K562 (cell line): ENCODE results near the gene SIGLEC6. TPM values are rescaled to one million over a fixed set of nuclear protein-coding genes. Genes with fewer than 3 reads are reported as not detected.

ENCODE experiments used
- CBX1 ChIP-seq: sonication (generic); IDR thresholded peaks from 2 replicates; pipeline ENCODE4 v1.6.1; 2016; ENCODE audit warnings: antibody characterized with exemption, low read depth, mild to moderate bottlenecking
- CCAR2 ChIP-seq: fragments of 200-400 bp; formaldehyde crosslinking; IDR thresholded peaks from 2 replicates; pipeline ENCODE4 v1.6.1; 2017; ENCODE audit warnings: mild to moderate bottlenecking, low read depth, low read length
- CREBBP ChIP-seq: IDR thresholded peaks from one replicate; pipeline ENCODE4 v1.6.1; 2012; ENCODE audit warnings: low read depth, mild to moderate bottlenecking, control low read depth, inconsistent platforms, low read length
- E4F1 ChIP-seq: fragments of 250-450 bp; sonication (Bioruptor Pico); IDR thresholded peaks from 2 replicates; pipeline ENCODE4 v1.5.0; 2021; ENCODE audit warnings: mild to moderate bottlenecking, borderline replicate concordance
- EHMT2 ChIP-seq: fragments of 450-650 bp; IDR thresholded peaks from 2 replicates; pipeline ENCODE4 v1.6.1; 2018; ENCODE audit warnings: antibody characterized with exemption
- HLTF ChIP-seq: fragments of 450-650 bp; IDR thresholded peaks from 2 replicates; pipeline ENCODE4 v1.6.1; 2016
- HMBOX1 ChIP-seq: sonication (generic); IDR thresholded peaks from 2 replicates; pipeline ENCODE4 v1.6.1; 2016
- HNRNPUL1 ChIP-seq: fragments of 200-400 bp; formaldehyde crosslinking; IDR thresholded peaks from 2 replicates; pipeline ENCODE4 v1.6.1; 2017; ENCODE audit warnings: low read length
- MIER1 ChIP-seq: fragments of 450-650 bp; IDR thresholded peaks from 2 replicates; pipeline ENCODE4 v1.6.1; 2016; ENCODE audit warnings: antibody characterized with exemption, mild to moderate bottlenecking, low read depth
- NFXL1 ChIP-seq: fragments of 450-650 bp; formaldehyde crosslinking; IDR thresholded peaks from 2 replicates; pipeline ENCODE4 v1.4.0; 2021; ENCODE audit warnings: mild to moderate bottlenecking
- NFYB ChIP-seq: IDR thresholded peaks from 2 replicates; pipeline ENCODE4 v1.6.1; 2011; ENCODE audit warnings: mild to moderate bottlenecking, moderate library complexity; ENCODE audit not compliant: insufficient read length; ENCODE audit errors: extremely low read depth
- NR2C2 ChIP-seq, 2 experiments: fragments of 200-800 bp in 1 of 2; sonication (Bioruptor generic) in 1 of 2; sonication (generic) in 1 of 2; formaldehyde crosslinking in 1 of 2; IDR thresholded peaks; 2 replicates each; pipeline versions ENCODE4 v1.6.1 to v1.8.0; 2016 to 2022; ENCODE audit warnings: mild to moderate bottlenecking in 1 of 2, missing compliant biosample characterization in 1 of 2, missing genetic modification characterization in 1 of 2, missing genetic modification reagents in 1 of 2
- NR3C1 ChIP-seq: sonication (generic); formaldehyde crosslinking; IDR thresholded peaks from 2 replicates; pipeline ENCODE4 v1.8.1; 2022; ENCODE audit warnings: missing genetic modification reagents
- RAD21 ChIP-seq, 2 experiments: fragments of 250-450 bp in 1 of 2; fragments of 450-650 bp in 1 of 2; sonication (Bioruptor Pico) in 1 of 2; formaldehyde crosslinking in 1 of 2; IDR thresholded peaks in 1 of 2; conservative IDR thresholded peaks in 1 of 2; 2 replicates each; pipeline versions ENCODE4 v1.4.0 to v1.8.0; 2020 to 2022; ENCODE audit warnings: mild to moderate bottlenecking in 2 of 2, moderate library complexity in 1 of 2
- RBM17 ChIP-seq: fragments of 200-400 bp; formaldehyde crosslinking; IDR thresholded peaks from 2 replicates; pipeline ENCODE4 v1.6.1; 2017; ENCODE audit warnings: low read depth, mild to moderate bottlenecking, low read length, borderline replicate concordance
- RHOXF2B ChIP-seq: fragments of 250-450 bp; sonication (Bioruptor Pico); conservative IDR thresholded peaks from 2 replicates; pipeline ENCODE4 v1.5.1; 2021
- TBP ChIP-seq: optimal IDR thresholded peaks from 2 replicates; pipeline ENCODE3; 2011; ENCODE audit warnings: low read depth, low read length, improper control_type of control experiment
- ZFP30 ChIP-seq: fragments of 250-450 bp; sonication (Bioruptor Pico); IDR thresholded peaks from 2 replicates; pipeline ENCODE4 v1.8.0; 2022; ENCODE audit warnings: moderate library complexity, mild to moderate bottlenecking, inconsistent platforms, borderline replicate concordance
- ZNF174 ChIP-seq: fragments of 250-450 bp; sonication (Bioruptor Pico); IDR thresholded peaks from 2 replicates; pipeline ENCODE4 v1.4.0; 2020; ENCODE audit warnings: mild to moderate bottlenecking
- ZNF184 ChIP-seq: sonication (generic); formaldehyde crosslinking; IDR thresholded peaks from 2 replicates; pipeline ENCODE4 v1.5.0; 2020; ENCODE audit warnings: missing genetic modification reagents
- ZNF445 ChIP-seq: fragments of 250-450 bp; sonication (Bioruptor Pico); IDR thresholded peaks from 2 replicates; pipeline ENCODE4 v1.4.0; 2020; ENCODE audit warnings: low read depth, mild to moderate bottlenecking, moderate library complexity
- ZNF551 ChIP-seq: fragments of 250-450 bp; sonication (Bioruptor Pico); IDR thresholded peaks from 2 replicates; pipeline ENCODE4 v1.5.0; 2021; ENCODE audit warnings: mild to moderate bottlenecking, moderate library complexity
- ZNF780A ChIP-seq: fragments of 250-450 bp; sonication (Bioruptor Pico); IDR thresholded peaks from 2 replicates; pipeline ENCODE4 v1.5.0; 2021; ENCODE audit warnings: mild to moderate bottlenecking
- polyA plus RNA-seq, 8 experiments: library from polyadenylated mRNA; depleted of rRNA in 4 of 8; stranded (reverse) in 5 of 8; unstranded in 3 of 8; fragments of >200 nt; fragmentation: Nextera tagmentation in 2 of 8; fragmentation: Illumina TruSeq in 1 of 8; extraction: Ambion mirVana in 2 of 8; extraction: Trizol in 1 of 8; gene quantifications; 2 replicates each; pipeline versions ENCODE4 v1.2.1 to v1.2.3, GENCODE V29; 2011 to 2014; ENCODE audit warnings: inconsistent platforms in 1 of 8, missing spikeins in 1 of 8
- total RNA-seq, 7 experiments: library from RNA; depleted of rRNA in 6 of 7; stranded (reverse); fragments of >200 nt in 6 of 7; fragmentation: Illumina TruSeq in 2 of 7; extraction: Trizol in 2 of 7; gene quantifications; 2 replicates each; pipeline versions ENCODE4 v1.2.1 to v1.2.3, GENCODE V29; 2011 to 2021; ENCODE audit warnings: low replicate concordance in 1 of 7
- TF ChIP-seq, protein P1 (sequence below): fragments of 450-650 bp; IDR thresholded peaks from 2 replicates; pipeline ENCODE4 v1.7.1; 2018; ENCODE audit warnings: mild to moderate bottlenecking, low read depth; ENCODE audit not compliant: partially characterized antibody

The SIGLEC6 gene
- total and polyA plus RNA-seq, 9 of the 15 experiments (the other 6 are each of a cell fraction or from before 2014, with no cell fraction given), result 0.03 to 17.5 (median 0.71) TPM

DNA sequence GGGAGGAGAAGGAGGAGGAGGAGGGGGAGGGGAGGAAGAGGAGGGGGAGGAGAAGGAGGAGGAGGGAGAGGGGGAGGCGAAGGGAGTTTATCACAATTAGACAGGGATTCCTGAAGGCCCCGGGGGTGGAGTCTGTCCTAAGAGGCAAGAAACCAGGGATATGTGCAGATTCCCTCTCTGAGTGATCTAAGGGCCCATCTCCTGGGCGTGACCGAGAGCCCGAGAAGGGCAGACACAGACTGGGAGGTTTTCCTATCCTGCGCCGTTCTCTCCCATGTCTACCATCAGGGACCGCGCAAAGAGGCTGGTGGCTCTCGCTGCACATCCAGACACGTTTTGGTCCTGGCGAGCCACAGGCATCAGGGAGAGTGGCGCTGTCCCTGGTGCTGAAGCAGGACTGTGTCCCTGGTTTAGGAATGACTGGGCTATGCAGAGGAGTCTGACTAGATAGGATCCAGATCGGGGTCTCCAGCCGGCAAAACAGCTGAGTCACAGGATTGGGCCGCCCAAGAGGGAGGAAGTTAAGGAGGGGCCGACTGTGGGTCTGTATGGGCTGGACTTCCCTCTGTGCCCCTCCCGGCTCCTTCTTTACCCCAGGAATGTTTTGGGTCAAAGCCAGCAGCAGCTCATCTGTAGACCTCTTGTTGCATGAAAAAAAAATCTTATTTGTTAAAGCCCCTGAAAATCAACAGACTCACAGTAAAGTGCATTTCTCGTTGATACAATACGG is 21.7 kb upstream of the SIGLEC6 start (continued):
- peak; percentile 100 for TF ChIP-seq EHMT2
- TF ChIP-seq ZNF184 (CRISPR knock-in tag), result no peak
- TF ChIP-seq RBM17, result no peak
- peak in 1 of 2 experiments; percentile 42; a peak in 2 of 4 replicates for TF ChIP-seq RAD21 (CRISPR knock-in tag; conservative IDR thresholded peaks at IDR 0.05 in 1 of 2, IDR thresholded peaks at IDR 0.05 in 1 of 2)
- no peak for TF ChIP-seq RHOXF2B (CRISPR knock-in tag)
- no peak for TF ChIP-seq ZNF780A (CRISPR knock-in tag)
- peak; percentile 35 for TF ChIP-seq TBP
- no peak for TF ChIP-seq ZNF174 (CRISPR knock-in tag)
- no peak for TF ChIP-seq NFYB
- TF ChIP-seq ZNF445 (CRISPR knock-in tag), result no peak
- TF ChIP-seq ZNF551, result no peak
- TF ChIP-seq HLTF, result peak; percentile 13; the same call in 1 of the 2 replicates
- no peak for TF ChIP-seq E4F1 (CRISPR knock-in tag)
- TF ChIP-seq CBX1, result 0 out of 2 replicates have a peak, but pooled peaks have one; percentile 49
- TF ChIP-seq HNRNPUL1, result no peak
- peak; percentile 84 for TF ChIP-seq NR2C2 (CRISPR knock-in tag; IDR thresholded peaks at IDR 0.05)
- TF ChIP-seq NR2C2 (tag; IDR thresholded peaks at IDR 0.05), result 0 out of 2 replicates have a peak, but pooled peaks have one; percentile 27
- TF ChIP-seq MIER1, result peak; percentile 99
- TF ChIP-seq CREBBP, result no peak
- TF ChIP-seq, protein P1, sequence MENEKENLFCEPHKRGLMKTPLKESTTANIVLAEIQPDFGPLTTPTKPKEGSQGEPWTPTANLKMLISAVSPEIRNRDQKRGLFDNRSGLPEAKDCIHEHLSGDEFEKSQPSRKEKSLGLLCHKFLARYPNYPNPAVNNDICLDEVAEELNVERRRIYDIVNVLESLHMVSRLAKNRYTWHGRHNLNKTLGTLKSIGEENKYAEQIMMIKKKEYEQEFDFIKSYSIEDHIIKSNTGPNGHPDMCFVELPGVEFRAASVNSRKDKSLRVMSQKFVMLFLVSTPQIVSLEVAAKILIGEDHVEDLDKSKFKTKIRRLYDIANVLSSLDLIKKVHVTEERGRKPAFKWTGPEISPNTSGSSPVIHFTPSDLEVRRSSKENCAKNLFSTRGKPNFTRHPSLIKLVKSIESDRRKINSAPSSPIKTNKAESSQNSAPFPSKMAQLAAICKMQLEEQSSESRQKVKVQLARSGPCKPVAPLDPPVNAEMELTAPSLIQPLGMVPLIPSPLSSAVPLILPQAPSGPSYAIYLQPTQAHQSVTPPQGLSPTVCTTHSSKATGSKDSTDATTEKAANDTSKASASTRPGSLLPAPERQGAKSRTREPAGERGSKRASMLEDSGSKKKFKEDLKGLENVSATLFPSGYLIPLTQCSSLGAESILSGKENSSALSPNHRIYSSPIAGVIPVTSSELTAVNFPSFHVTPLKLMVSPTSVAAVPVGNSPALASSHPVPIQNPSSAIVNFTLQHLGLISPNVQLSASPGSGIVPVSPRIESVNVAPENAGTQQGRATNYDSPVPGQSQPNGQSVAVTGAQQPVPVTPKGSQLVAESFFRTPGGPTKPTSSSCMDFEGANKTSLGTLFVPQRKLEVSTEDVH, result no peak
- TF ChIP-seq ZFP30 (CRISPR knock-in tag), result no peak
- TF ChIP-seq CCAR2, result no peak
- no peak for TF ChIP-seq NFXL1 (CRISPR knock-in tag)
- TF ChIP-seq NR3C1, result no peak
- TF ChIP-seq HMBOX1, result peak; percentile 77
